ENCODE data around the gene MOB3A.
A peak's percentile ranks its signal among the peaks of the same experiment; 100 is the strongest.

Gene MOB3A

DNA sequence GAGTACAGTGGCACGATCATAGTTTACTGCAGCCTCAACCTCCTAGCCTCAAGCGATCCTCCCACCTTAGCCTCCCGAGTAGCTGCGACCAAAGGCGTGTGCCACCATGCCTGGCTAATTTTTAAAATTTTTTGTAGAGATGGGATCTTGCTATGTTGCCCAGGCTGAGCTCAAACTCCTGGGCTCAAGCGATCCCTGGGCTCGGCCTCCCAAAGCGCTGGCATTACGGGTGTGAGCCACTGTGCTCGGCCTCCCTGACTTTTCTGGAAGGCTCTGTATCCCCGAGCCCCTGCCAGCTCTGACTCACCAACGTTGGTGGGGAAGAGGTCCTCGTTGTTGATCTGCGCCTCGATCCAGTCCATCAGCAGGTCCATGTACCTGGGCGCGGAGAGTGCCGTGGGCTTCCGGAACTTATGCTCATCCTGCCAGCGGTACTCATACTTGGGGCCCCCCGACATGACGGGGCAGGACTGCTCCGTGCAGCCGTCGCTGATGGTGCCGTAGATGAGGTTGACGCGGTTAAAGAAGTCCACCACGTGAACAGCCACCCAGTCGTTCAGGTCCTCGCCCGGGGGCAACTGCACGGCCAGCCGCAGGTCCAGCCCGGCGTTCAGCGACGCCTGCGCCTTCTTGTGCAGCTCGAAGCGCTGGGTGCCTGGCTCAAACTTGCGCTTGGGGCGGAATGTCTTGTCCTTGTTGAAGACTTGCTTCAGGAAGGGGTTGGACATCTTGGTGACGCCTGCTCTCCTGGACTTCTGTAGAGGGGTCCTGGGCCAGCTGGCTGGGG, 18.1 kb downstream of the MOB3A start:
- ATAC-seq (ENCODE audit: insufficient read depth, low read depth) (no peak), DNase-seq (no peak)
- Histone ChIP-seq H3K9ac (ENCODE audit: low read depth, low read length) (no peak overlapping the region), H3K36me3 (ENCODE audit: insufficient read depth, low read length) (peaks cover 97% of the 10 kb centered on the region), H3K27me3 (ENCODE audit: insufficient read depth, low read length, poor library complexity) (no peaks in the 10 kb centered on the region), H3K4me3 (ENCODE audit: low read depth in 1 of 2, low read length in 2 of 2) (no peak overlapping the region; a peak in 1 of 4 replicates), H3K27ac (ENCODE audit: low read length) (0 out of 2 replicates have a peak overlapping the region, but pooled peaks have one; percentile 39), H3K79me2 (ENCODE audit: insufficient read depth, low read length) (peaks cover 97% of the 10 kb centered on the region), H2AFZ (ENCODE audit: low read depth, low read length) (no peak overlapping the region), H3K4me2 (ENCODE audit: insufficient read depth, low read length) (no peak overlapping the region), H4K20me1 (ENCODE audit: insufficient read depth, low read length) (peaks cover 77% of the 10 kb centered on the region), H3K4me1 (ENCODE audit: insufficient read depth, low read length) (peaks cover 48% of the 10 kb centered on the region), H3K9me3 (ENCODE audit: insufficient read depth, low read length, severe bottlenecking) (no peaks in the 10 kb centered on the region)
- no peak for TF ChIP-seq EZH2 (IDR thresholded peaks at IDR 0.05; ENCODE audit: borderline replicate concordance, low read depth, low read length, severe bottlenecking)
- TF ChIP-seq, protein P1, sequence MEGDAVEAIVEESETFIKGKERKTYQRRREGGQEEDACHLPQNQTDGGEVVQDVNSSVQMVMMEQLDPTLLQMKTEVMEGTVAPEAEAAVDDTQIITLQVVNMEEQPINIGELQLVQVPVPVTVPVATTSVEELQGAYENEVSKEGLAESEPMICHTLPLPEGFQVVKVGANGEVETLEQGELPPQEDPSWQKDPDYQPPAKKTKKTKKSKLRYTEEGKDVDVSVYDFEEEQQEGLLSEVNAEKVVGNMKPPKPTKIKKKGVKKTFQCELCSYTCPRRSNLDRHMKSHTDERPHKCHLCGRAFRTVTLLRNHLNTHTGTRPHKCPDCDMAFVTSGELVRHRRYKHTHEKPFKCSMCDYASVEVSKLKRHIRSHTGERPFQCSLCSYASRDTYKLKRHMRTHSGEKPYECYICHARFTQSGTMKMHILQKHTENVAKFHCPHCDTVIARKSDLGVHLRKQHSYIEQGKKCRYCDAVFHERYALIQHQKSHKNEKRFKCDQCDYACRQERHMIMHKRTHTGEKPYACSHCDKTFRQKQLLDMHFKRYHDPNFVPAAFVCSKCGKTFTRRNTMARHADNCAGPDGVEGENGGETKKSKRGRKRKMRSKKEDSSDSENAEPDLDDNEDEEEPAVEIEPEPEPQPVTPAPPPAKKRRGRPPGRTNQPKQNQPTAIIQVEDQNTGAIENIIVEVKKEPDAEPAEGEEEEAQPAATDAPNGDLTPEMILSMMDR (IDR thresholded peaks at IDR 0.05; ENCODE audit: borderline replicate concordance, extremely low read depth, low read length, poor library complexity, severe bottlenecking): no peak

DNA sequence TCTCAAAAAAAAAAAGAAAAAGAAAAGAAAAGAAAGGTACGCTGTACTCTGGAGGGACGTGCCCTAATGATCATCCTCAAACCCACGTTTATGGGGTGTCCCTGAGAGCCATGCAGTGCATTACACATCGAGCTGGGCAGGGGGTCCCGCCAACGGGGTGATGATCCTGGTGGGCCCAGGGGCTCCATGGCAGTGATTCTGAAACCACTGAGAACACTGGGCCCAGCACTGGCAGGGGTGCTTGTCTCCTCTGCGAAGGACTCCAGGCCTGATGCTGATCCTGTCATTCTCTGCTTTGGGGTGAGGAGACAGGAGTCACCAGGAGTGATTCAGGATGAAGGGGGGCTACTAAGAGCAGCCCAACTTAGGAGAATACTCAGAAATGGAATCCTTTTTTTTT, 18.7 kb downstream of the MOB3A start:
- H3K36me3 ChIP-seq (ENCODE audit: insufficient read depth, low read length): peaks cover 97% of the 10 kb centered on the region
- H2AFZ ChIP-seq (ENCODE audit: low read depth, low read length): no peak overlapping the region
- no peaks in the 10 kb centered on the region for H3K9me3 ChIP-seq (ENCODE audit: insufficient read depth, low read length, severe bottlenecking)
- H3K4me1 ChIP-seq (ENCODE audit: insufficient read depth, low read length): peaks cover 42% of the 10 kb centered on the region
- H4K20me1 ChIP-seq (ENCODE audit: insufficient read depth, low read length): peaks cover 77% of the 10 kb centered on the region
- H3K4me3 ChIP-seq (ENCODE audit: low read depth in 1 of 2, low read length in 2 of 2): no peak overlapping the region
- no peak for DNase-seq
- H3K4me2 ChIP-seq (ENCODE audit: insufficient read depth, low read length): no peak overlapping the region
- no peaks in the 10 kb centered on the region for H3K27me3 ChIP-seq (ENCODE audit: insufficient read depth, low read length, poor library complexity)
- peak overlapping the region; percentile 39; the same call in 1 of the 2 replicates for H3K27ac ChIP-seq (ENCODE audit: low read length)
- peaks cover 94% of the 10 kb centered on the region for H3K79me2 ChIP-seq (ENCODE audit: insufficient read depth, low read length)
- ATAC-seq (ENCODE audit: insufficient read depth, low read depth): no peak
- H3K9ac ChIP-seq (ENCODE audit: low read depth, low read length): no peak overlapping the region
- TF ChIP-seq EZH2 (IDR thresholded peaks at IDR 0.05; ENCODE audit: borderline replicate concordance, low read depth, low read length, severe bottlenecking): no peak
- TF ChIP-seq, protein P1 (IDR thresholded peaks at IDR 0.05; ENCODE audit: borderline replicate concordance, extremely low read depth, low read length, poor library complexity, severe bottlenecking): no peak

DNA sequence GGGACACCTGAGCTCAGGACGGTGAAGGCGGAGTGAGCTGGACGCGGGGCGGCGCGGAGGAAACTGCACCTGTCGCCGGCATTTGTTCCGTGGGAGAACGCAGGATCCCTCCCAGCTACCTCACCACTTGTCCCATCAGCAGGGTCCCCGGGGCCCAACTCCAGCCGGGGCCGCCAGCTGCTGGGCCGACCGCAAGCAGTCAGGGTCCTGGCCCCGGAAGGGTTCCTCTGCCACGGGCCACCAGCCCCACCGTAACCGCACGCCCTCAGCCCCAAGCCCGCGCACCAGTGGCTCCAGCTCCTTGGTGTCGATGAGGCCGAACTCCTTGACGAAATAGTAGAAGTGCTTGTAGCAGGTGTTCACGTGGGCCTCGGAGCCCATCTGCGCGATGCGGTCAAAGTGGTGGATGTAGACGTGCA, 19.6 kb downstream of the MOB3A start:
- H2AFZ ChIP-seq (ENCODE audit: low read depth, low read length): no peak overlapping the region
- H3K4me2 ChIP-seq (ENCODE audit: insufficient read depth, low read length): no peak overlapping the region
- no peak for DNase-seq
- no peaks in the 10 kb centered on the region for H3K27me3 ChIP-seq (ENCODE audit: insufficient read depth, low read length, poor library complexity)
- H3K27ac ChIP-seq (ENCODE audit: low read length): 0 out of 2 replicates have a peak overlapping the region, but pooled peaks have one; percentile 32
- H3K36me3 ChIP-seq (ENCODE audit: insufficient read depth, low read length): peaks cover 97% of the 10 kb centered on the region
- H3K79me2 ChIP-seq (ENCODE audit: insufficient read depth, low read length): peaks cover 89% of the 10 kb centered on the region
- H3K9me3 ChIP-seq (ENCODE audit: insufficient read depth, low read length, severe bottlenecking): no peaks in the 10 kb centered on the region
- TF ChIP-seq, protein P1 (IDR thresholded peaks at IDR 0.05; ENCODE audit: borderline replicate concordance, extremely low read depth, low read length, poor library complexity, severe bottlenecking): no peak
- no peak for TF ChIP-seq EZH2 (IDR thresholded peaks at IDR 0.05; ENCODE audit: borderline replicate concordance, low read depth, low read length, severe bottlenecking)
- no peak overlapping the region for H3K4me3 ChIP-seq (ENCODE audit: low read depth in 1 of 2, low read length in 2 of 2)
- H3K9ac ChIP-seq (ENCODE audit: low read depth, low read length): no peak overlapping the region
- ATAC-seq (ENCODE audit: insufficient read depth, low read depth): no peak
- peaks cover 73% of the 10 kb centered on the region for H4K20me1 ChIP-seq (ENCODE audit: insufficient read depth, low read length)
- H3K4me1 ChIP-seq (ENCODE audit: insufficient read depth, low read length): peaks cover 33% of the 10 kb centered on the region

Data from DND-41 (cell line).